A673 (cell line): ENCODE data around the gene ACYP2.

Experiments
- EZH2 ChIP-seq: fragments of 200-600 bp; sonication (generic); IDR thresholded peaks from 2 replicates; pipeline ENCODE4 v1.6.1; 2017; ENCODE audit warnings: borderline replicate concordance, low read depth, mild to moderate bottlenecking, mixed read lengths, antibody characterized with exemption, low read length; ENCODE audit not compliant: poor library complexity, severe bottlenecking
- TF ChIP-seq, protein P1 (sequence below): fragments of 300-800, 200-600 bp; sonication (generic); conservative IDR thresholded peaks from 2 replicates; pipeline ENCODE4 v1.5.1; 2017; ENCODE audit warnings: low read depth, mild to moderate bottlenecking, antibody characterized with exemption, low read length, moderate library complexity, mixed read lengths

- TF ChIP-seq, protein P1, sequence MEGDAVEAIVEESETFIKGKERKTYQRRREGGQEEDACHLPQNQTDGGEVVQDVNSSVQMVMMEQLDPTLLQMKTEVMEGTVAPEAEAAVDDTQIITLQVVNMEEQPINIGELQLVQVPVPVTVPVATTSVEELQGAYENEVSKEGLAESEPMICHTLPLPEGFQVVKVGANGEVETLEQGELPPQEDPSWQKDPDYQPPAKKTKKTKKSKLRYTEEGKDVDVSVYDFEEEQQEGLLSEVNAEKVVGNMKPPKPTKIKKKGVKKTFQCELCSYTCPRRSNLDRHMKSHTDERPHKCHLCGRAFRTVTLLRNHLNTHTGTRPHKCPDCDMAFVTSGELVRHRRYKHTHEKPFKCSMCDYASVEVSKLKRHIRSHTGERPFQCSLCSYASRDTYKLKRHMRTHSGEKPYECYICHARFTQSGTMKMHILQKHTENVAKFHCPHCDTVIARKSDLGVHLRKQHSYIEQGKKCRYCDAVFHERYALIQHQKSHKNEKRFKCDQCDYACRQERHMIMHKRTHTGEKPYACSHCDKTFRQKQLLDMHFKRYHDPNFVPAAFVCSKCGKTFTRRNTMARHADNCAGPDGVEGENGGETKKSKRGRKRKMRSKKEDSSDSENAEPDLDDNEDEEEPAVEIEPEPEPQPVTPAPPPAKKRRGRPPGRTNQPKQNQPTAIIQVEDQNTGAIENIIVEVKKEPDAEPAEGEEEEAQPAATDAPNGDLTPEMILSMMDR = no peak
- no peak for TF ChIP-seq EZH2
Measured at GRCh38 chr2:54083021-54083420, 32.4 kb upstream of the ACYP2 start.
